ENCODE results near the gene CALML3. TPM values are rescaled to one million over a fixed set of nuclear protein-coding genes. Genes with fewer than 3 reads are reported as not detected.

The CALML3 gene
- polyA plus RNA-seq, 1 donor from 2014 or later: not detected

GRCh38 chr10:5493691-5494090, 31.1 kb upstream of the CALML3 start:
- H3K9me3 ChIP-seq (ENCODE audit: low read length): no peaks in the 10 kb centered on the region
- H3K79me2 ChIP-seq (replicated peaks; ENCODE audit: insufficient read depth, low read length): no peaks in the 10 kb centered on the region
- H3K9me2 ChIP-seq (ENCODE audit: insufficient read depth, low read length): no peaks in the 10 kb centered on the region
- TF ChIP-seq, protein P1, sequence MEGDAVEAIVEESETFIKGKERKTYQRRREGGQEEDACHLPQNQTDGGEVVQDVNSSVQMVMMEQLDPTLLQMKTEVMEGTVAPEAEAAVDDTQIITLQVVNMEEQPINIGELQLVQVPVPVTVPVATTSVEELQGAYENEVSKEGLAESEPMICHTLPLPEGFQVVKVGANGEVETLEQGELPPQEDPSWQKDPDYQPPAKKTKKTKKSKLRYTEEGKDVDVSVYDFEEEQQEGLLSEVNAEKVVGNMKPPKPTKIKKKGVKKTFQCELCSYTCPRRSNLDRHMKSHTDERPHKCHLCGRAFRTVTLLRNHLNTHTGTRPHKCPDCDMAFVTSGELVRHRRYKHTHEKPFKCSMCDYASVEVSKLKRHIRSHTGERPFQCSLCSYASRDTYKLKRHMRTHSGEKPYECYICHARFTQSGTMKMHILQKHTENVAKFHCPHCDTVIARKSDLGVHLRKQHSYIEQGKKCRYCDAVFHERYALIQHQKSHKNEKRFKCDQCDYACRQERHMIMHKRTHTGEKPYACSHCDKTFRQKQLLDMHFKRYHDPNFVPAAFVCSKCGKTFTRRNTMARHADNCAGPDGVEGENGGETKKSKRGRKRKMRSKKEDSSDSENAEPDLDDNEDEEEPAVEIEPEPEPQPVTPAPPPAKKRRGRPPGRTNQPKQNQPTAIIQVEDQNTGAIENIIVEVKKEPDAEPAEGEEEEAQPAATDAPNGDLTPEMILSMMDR (IDR thresholded peaks at IDR 0.05; ENCODE audit: poor library complexity, severe bottlenecking): no peak
- TF ChIP-seq RAD21 (conservative IDR thresholded peaks at IDR 0.05) (no peak), REST (IDR thresholded peaks at IDR 0.05; ENCODE audit: borderline replicate concordance) (no peak), EZH2 (IDR thresholded peaks at IDR 0.05; ENCODE audit: borderline replicate concordance, insufficient read depth, low read length, poor library complexity, severe bottlenecking) (no peak), TAF1 (IDR thresholded peaks at IDR 0.05; ENCODE audit: low read depth) (no peak), SMC3 (conservative IDR thresholded peaks at IDR 0.05; ENCODE audit: poor library complexity) (no peak), MXI1 (conservative IDR thresholded peaks at IDR 0.05; ENCODE audit: poor library complexity, severe bottlenecking) (no peak), POLR2AphosphoS5 (IDR thresholded peaks at IDR 0.05) (no peak), EP300 (conservative IDR thresholded peaks at IDR 0.05; ENCODE audit: poor library complexity, severe bottlenecking) (no peak)
- H3K36me3 ChIP-seq (ENCODE audit: insufficient read depth, low read length): no peaks in the 10 kb centered on the region
- no peak overlapping the region for H3K27ac ChIP-seq (ENCODE audit: low read length)
- H3K9ac ChIP-seq (ENCODE audit: low read length): no peak overlapping the region
- H3K4me2 ChIP-seq (ENCODE audit: low read length): no peak overlapping the region
- H3K27me3 ChIP-seq (ENCODE audit: insufficient read depth, low read depth, low read length): no peaks in the 10 kb centered on the region
- no peaks in the 10 kb centered on the region for H4K20me1 ChIP-seq (ENCODE audit: insufficient read depth)
- no peak overlapping the region for H2AFZ ChIP-seq (ENCODE audit: low read depth, low read length)
- no peak overlapping the region for H3K4me3 ChIP-seq (ENCODE audit: low read length)
- no peaks in the 10 kb centered on the region for H3F3A ChIP-seq (ENCODE audit: insufficient read depth, low read length, poor library complexity, severe bottlenecking)

DNA sequence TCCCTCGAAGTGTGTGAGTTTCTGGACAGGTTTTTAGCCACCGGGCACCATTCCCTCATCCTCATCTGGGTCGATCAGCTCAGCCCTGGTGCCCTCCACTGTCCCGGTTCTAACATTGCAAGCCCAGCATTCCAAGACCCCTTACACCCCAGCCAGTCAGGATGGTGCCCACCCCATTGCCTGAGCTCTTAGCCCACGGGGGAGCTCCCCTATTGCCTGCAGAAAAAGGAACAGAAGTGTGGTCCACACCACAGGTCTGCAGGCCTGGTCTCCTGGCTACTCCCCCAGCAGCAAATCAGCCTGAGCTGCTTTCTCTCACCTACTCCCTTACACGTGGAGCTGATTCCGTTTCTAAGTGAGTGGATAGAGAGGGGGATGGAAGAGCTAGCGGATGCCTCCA, 30.1 kb upstream of the CALML3 start:
- no peak overlapping the region for H3K9ac ChIP-seq (ENCODE audit: low read length)
- no peak for TF ChIP-seq POLR2AphosphoS5 (IDR thresholded peaks at IDR 0.05)
- no peak for TF ChIP-seq EP300 (conservative IDR thresholded peaks at IDR 0.05; ENCODE audit: poor library complexity, severe bottlenecking)
- TF ChIP-seq, protein P1 (IDR thresholded peaks at IDR 0.05; ENCODE audit: poor library complexity, severe bottlenecking): no peak
- TF ChIP-seq TAF1 (IDR thresholded peaks at IDR 0.05; ENCODE audit: low read depth): no peak
- TF ChIP-seq MXI1 (conservative IDR thresholded peaks at IDR 0.05; ENCODE audit: poor library complexity, severe bottlenecking): no peak
- no peak for TF ChIP-seq RAD21 (conservative IDR thresholded peaks at IDR 0.05)
- no peak for TF ChIP-seq EZH2 (IDR thresholded peaks at IDR 0.05; ENCODE audit: borderline replicate concordance, insufficient read depth, low read length, poor library complexity, severe bottlenecking)
- TF ChIP-seq REST (IDR thresholded peaks at IDR 0.05; ENCODE audit: borderline replicate concordance): no peak
- TF ChIP-seq SMC3 (conservative IDR thresholded peaks at IDR 0.05; ENCODE audit: poor library complexity): no peak

More for the DNA sequence above, 30.1 kb upstream of the CALML3 start:
- Histone ChIP-seq H3K4me3 (ENCODE audit: low read length) (no peak overlapping the region), H3K9me3 (ENCODE audit: low read length) (no peaks in the 10 kb centered on the region), H3F3A (ENCODE audit: insufficient read depth, low read length, poor library complexity, severe bottlenecking) (no peaks in the 10 kb centered on the region), H3K27me3 (ENCODE audit: insufficient read depth, low read depth, low read length) (no peaks in the 10 kb centered on the region), H2AFZ (ENCODE audit: low read depth, low read length) (no peak overlapping the region), H3K9me2 (ENCODE audit: insufficient read depth, low read length) (no peaks in the 10 kb centered on the region), H3K27ac (ENCODE audit: low read length) (no peak overlapping the region), H3K4me2 (ENCODE audit: low read length) (no peak overlapping the region), H4K20me1 (ENCODE audit: insufficient read depth) (no peaks in the 10 kb centered on the region), H3K36me3 (ENCODE audit: insufficient read depth, low read length) (no peaks in the 10 kb centered on the region), H3K79me2 (replicated peaks; ENCODE audit: insufficient read depth, low read length) (no peaks in the 10 kb centered on the region)

All from neural cell (in vitro differentiated cells).